ENCODE results near the gene PKIG.

DNA sequence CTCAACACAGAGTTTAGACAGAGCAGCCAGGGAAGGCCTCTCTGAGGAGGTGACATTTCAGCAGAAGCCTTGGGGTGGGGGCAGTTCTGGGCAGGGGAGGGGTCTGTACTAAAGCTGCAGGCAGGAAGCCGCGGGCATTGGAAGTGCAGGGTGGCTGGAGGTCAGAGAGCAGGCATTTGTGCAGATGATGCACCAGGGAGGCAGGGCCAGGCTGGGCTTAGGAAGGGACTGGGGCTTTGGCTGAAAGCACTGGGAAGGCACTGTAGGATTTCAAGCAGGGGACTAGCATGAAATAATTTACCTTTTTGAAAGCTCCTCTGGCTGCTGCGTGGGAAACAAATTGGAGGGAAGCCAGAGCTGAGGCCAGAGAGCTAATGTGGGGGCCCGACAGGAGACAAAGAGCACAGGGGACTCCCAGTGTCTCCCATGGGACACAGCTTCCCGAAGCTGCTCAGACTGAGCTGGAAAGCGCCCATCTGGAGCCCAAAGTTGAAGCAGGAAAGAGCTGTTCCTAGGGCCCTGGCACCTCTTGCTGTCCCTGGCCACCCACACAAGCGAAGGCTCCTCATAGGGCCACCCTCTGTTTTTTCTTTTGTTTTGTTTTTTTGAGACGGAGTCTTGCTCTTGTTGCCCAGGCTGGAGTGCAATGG is 49.8 kb downstream of the PKIG start:
- TF ChIP-seq, protein P1, sequence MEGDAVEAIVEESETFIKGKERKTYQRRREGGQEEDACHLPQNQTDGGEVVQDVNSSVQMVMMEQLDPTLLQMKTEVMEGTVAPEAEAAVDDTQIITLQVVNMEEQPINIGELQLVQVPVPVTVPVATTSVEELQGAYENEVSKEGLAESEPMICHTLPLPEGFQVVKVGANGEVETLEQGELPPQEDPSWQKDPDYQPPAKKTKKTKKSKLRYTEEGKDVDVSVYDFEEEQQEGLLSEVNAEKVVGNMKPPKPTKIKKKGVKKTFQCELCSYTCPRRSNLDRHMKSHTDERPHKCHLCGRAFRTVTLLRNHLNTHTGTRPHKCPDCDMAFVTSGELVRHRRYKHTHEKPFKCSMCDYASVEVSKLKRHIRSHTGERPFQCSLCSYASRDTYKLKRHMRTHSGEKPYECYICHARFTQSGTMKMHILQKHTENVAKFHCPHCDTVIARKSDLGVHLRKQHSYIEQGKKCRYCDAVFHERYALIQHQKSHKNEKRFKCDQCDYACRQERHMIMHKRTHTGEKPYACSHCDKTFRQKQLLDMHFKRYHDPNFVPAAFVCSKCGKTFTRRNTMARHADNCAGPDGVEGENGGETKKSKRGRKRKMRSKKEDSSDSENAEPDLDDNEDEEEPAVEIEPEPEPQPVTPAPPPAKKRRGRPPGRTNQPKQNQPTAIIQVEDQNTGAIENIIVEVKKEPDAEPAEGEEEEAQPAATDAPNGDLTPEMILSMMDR (IDR thresholded peaks at IDR 0.05), result no peak
- no peak for TF ChIP-seq POLR2A (IDR thresholded peaks at IDR 0.05)

Measured in adrenal gland (tissue), 5 donors.